SK-N-SH treated with all-trans-retinoic acid at 6 μM for 48 hours (cell line): Measurements from ENCODE around the gene MAST4.

Experiments used
- ATAC-seq: fragments of 200-7000 bp; cut with Tn5 transposase; 3 replicates; pipeline ENCODE4 v1.9.1; 2020; ENCODE audit warnings: mild to moderate bottlenecking, moderate library complexity
- BACH2 ChIP-seq: fragments of 250-450 bp; sonication (Bioruptor Pico); IDR thresholded peaks from 2 replicates; pipeline ENCODE4 v1.9.0; 2021; ENCODE audit warnings: mild to moderate bottlenecking, borderline replicate concordance
- CREB5 ChIP-seq: fragments of 250-450 bp; sonication (Bioruptor Pico); IDR thresholded peaks from 2 replicates; pipeline ENCODE4 v1.5.1; 2020; ENCODE audit warnings: low read depth, mild to moderate bottlenecking, moderate library complexity
- CSRNP3 ChIP-seq: fragments of 250-450 bp; sonication (Bioruptor Pico); IDR thresholded peaks from 2 replicates; pipeline ENCODE4 v1.5.1; 2021; ENCODE audit warnings: mild to moderate bottlenecking, moderate library complexity
- ESRRG ChIP-seq: fragments of 250-450 bp; sonication (Bioruptor Pico); IDR thresholded peaks from 2 replicates; pipeline ENCODE4 v1.6.1; 2021; ENCODE audit warnings: mild to moderate bottlenecking
- ISL1 ChIP-seq: fragments of 250-450 bp; sonication (Bioruptor Pico); IDR thresholded peaks from 2 replicates; pipeline ENCODE4 v2.1.2; 2022; ENCODE audit warnings: mild to moderate bottlenecking, moderate library complexity
- OSR1 ChIP-seq: fragments of 250-450 bp; sonication (Bioruptor Pico); IDR thresholded peaks from 2 replicates; pipeline ENCODE4 v1.8.0; 2022; ENCODE audit warnings: moderate library complexity, mild to moderate bottlenecking, inconsistent platforms
- PATZ1 ChIP-seq: fragments of 250-450 bp; sonication (Bioruptor Pico); IDR thresholded peaks from 2 replicates; pipeline ENCODE4 v1.8.0; 2020; ENCODE audit warnings: mild to moderate bottlenecking, moderate library complexity, borderline replicate concordance
- POU6F1 ChIP-seq: fragments of 250-450 bp; sonication (Bioruptor Pico); IDR thresholded peaks from 2 replicates; pipeline ENCODE4 v1.8.0; 2021; ENCODE audit warnings: low read depth, mild to moderate bottlenecking, moderate library complexity, borderline replicate concordance
- PPARA ChIP-seq: fragments of 250-450 bp; sonication (Bioruptor Pico); IDR thresholded peaks from 2 replicates; pipeline ENCODE4 v1.5.0; 2020; ENCODE audit warnings: mild to moderate bottlenecking, borderline replicate concordance
- SNAI2 ChIP-seq: fragments of 250-450 bp; sonication (Bioruptor Pico); IDR thresholded peaks from 2 replicates; pipeline ENCODE4 v1.5.0; 2020; ENCODE audit warnings: mild to moderate bottlenecking, moderate library complexity
- TCF4 ChIP-seq: fragments of 250-450 bp; sonication (Bioruptor Pico); IDR thresholded peaks from 2 replicates; pipeline ENCODE4 v1.8.0; 2021; ENCODE audit warnings: mild to moderate bottlenecking, moderate library complexity, borderline replicate concordance
- TOX ChIP-seq: fragments of 250-450 bp; sonication (Bioruptor Pico); IDR thresholded peaks from 2 replicates; pipeline ENCODE4 v1.8.0; 2021; ENCODE audit warnings: mild to moderate bottlenecking, moderate library complexity, borderline replicate concordance
- TSHZ2 ChIP-seq: fragments of 250-450 bp; sonication (Bioruptor Pico); IDR thresholded peaks from 2 replicates; pipeline ENCODE4 v1.5.0; 2020; ENCODE audit warnings: mild to moderate bottlenecking, moderate library complexity
- ZC3H10 ChIP-seq: fragments of 250-450 bp; sonication (Bioruptor Pico); IDR thresholded peaks from 2 replicates; pipeline ENCODE4 v1.5.1; 2021; ENCODE audit warnings: mild to moderate bottlenecking, moderate library complexity
- ZFP3 ChIP-seq: fragments of 250-450 bp; sonication (Bioruptor Pico); IDR thresholded peaks from 2 replicates; pipeline ENCODE4 v1.5.0; 2020; ENCODE audit warnings: mild to moderate bottlenecking, moderate library complexity
- ZFP30 ChIP-seq: fragments of 450-650 bp; formaldehyde crosslinking; IDR thresholded peaks from 2 replicates; pipeline ENCODE4 v1.5.0; 2022; ENCODE audit warnings: mild to moderate bottlenecking, moderate library complexity
- ZNF565 ChIP-seq: fragments of 450-650 bp; formaldehyde crosslinking; conservative IDR thresholded peaks from 2 replicates; pipeline ENCODE4 v1.5.0; 2020; ENCODE audit warnings: low read depth, mild to moderate bottlenecking, moderate library complexity
- ZNF70 ChIP-seq: fragments of 450-650 bp; formaldehyde crosslinking; IDR thresholded peaks from 2 replicates; pipeline ENCODE4 v1.5.0; 2020; ENCODE audit warnings: mild to moderate bottlenecking, moderate library complexity
- ZNF8 ChIP-seq: fragments of 450-650 bp; formaldehyde crosslinking; IDR thresholded peaks from 2 replicates; pipeline ENCODE4 v1.5.0; 2020; ENCODE audit warnings: mild to moderate bottlenecking, moderate library complexity

The MAST4 gene

GRCh38 chr5:67199859-67200258 lies 603.7 kb downstream of the MAST4 start:
- TF ChIP-seq ZNF70 (CRISPR knock-in tag) = no peak
- TF ChIP-seq TSHZ2 = no peak
- no peak for TF ChIP-seq ISL1
- TF ChIP-seq POU6F1 (CRISPR knock-in tag) = no peak
- no peak for TF ChIP-seq ZNF565 (CRISPR knock-in tag)
- no peak for TF ChIP-seq BACH2 (CRISPR knock-in tag)
- no peak for TF ChIP-seq CSRNP3 (CRISPR knock-in tag)
- no peak for TF ChIP-seq ZFP30 (CRISPR knock-in tag)
- no peak for TF ChIP-seq ZNF8 (CRISPR knock-in tag)
- no peak for TF ChIP-seq PATZ1 (CRISPR knock-in tag)
- no peak for TF ChIP-seq ZFP3 (CRISPR knock-in tag)
- TF ChIP-seq OSR1 = no peak
- TF ChIP-seq ZC3H10 (CRISPR knock-in tag) = no peak
- no peak for TF ChIP-seq TCF4
- no peak for TF ChIP-seq PPARA
- no peak for TF ChIP-seq SNAI2 (CRISPR knock-in tag)
- no peak for TF ChIP-seq TOX (CRISPR knock-in tag)
- TF ChIP-seq CREB5 (CRISPR knock-in tag) = no peak
- ATAC-seq = no peak

GRCh38 chr5:67200809-67201562 lies 604.8 kb downstream of the MAST4 start:
- no peak for ATAC-seq
- no peak for TF ChIP-seq ZFP30 (CRISPR knock-in tag)
- TF ChIP-seq ZNF70 (CRISPR knock-in tag) = no peak
- TF ChIP-seq ESRRG (CRISPR knock-in tag) = no peak
- TF ChIP-seq PPARA = no peak
- TF ChIP-seq CREB5 (CRISPR knock-in tag) = no peak
- no peak for TF ChIP-seq ZNF8 (CRISPR knock-in tag)
- no peak for TF ChIP-seq OSR1
- no peak for TF ChIP-seq POU6F1 (CRISPR knock-in tag)
- no peak for TF ChIP-seq CSRNP3 (CRISPR knock-in tag)
- TF ChIP-seq, all 23 proteins: peak for 0
